NCI-H510A (cell line): ENCODE results near the gene VASP.

ENCODE experiments used
- DNase-seq: peaks from one replicate; lab custom pipeline; 2025; lab: John Stamatoyannopoulos, UW

The VASP gene

DNA sequence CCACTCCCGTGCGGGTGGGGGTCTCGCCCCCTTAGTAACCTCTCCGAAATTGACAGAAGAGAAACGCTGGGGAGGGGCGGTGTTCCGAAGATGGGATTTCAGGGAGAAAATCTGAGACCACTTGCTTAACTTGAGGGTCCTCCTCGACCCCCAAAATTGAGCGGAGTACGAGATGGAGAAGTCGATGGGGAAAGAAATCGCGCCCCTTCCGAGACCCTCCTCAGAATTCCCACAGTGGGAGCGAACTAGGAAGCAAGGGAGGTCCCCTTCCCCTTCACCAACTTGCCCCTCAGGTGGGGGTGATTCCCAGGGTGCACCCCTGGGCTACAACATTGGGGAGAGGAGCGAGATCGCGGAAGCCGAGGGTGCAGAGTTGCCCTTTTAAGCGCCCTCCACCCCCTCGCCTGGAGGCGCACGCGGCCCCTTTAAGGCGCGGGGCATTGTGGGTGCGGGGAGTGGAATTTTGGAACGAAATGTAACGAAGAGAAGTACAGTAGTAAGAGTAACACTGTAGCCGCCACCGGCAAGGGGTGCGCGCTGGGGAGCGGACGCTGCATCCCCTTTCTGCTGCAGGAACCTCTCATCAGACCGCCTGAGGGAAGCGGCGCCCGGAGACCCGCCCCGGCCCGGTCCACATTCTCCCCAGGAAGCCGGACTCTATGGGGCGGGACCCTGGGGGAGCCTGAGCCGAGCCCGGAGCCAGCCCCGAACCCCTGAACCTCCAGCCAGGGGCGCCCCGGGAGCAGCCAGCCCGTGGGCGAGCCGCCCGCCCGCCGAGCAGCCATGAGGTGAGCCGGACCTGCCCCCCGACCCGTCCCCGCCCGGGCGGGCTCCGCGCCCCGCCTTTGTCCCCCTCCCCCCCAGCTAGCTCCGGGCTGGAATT lies at the start of gene VASP:
TSS of gene VASP (plus strand) at position 491 of the 883 bp plus-strand sequence. CDS start at position 784, 293 bp downstream.
- DNase-seq, result peak; percentile 74

DNA sequence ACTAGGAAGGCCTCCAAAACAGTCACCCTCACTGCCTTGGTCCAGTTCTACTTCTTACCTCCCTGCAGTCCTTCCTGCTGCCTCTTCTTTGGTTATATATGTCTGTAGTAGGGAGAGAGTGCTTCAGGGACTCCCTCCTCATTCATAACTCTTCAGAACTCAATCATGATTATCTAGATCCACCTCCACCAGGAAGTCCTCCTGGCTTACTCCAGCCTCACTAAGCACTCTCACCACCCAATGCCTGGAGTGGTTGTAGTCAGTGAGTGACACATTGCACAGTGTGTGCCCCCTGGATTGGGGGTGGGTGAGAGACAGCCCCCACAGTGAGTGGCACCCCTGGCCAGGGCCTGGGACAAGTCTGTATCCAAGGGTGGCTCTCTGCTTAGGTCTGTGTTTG lies 49.5 kb upstream of the VASP start:
- DNase-seq, result no peak

GRCh38 chr19:45460807-45461347 lies 46.4 kb upstream of the VASP start:
- DNase-seq, result no peak

- no peak for DNase-seq
Measured at GRCh38 chr19:45462174-45462573, 45.1 kb upstream of the VASP start.

DNA sequence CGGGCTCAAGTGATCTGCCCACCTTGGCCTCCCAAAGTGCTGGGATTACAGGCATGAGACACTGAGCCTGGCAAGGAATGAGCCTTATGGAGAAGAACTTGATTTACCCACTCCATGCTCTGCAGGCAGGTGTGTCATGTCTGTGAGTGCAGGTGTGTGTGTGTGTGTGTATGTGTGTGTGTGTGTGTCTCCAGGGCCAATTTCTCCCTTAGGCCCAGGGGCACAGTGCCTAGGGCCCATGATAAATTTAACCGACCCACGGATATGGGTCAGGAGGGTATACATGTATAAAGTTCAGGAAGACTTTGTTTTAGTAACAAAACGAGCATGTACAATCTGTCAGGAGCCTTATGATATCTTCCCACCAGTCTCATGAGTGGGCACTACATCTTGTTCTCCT lies 44.0 kb upstream of the VASP start:
- no peak for DNase-seq

- DNase-seq, result no peak
Measured at GRCh38 chr19:45464274-45464673, 43.0 kb upstream of the VASP start.

- DNase-seq, result no peak
Measured at GRCh38 chr19:45464852-45465441, 42.3 kb upstream of the VASP start.

GRCh38 chr19:45467115-45467455 lies 40.2 kb upstream of the VASP start:
- no peak for DNase-seq

DNA sequence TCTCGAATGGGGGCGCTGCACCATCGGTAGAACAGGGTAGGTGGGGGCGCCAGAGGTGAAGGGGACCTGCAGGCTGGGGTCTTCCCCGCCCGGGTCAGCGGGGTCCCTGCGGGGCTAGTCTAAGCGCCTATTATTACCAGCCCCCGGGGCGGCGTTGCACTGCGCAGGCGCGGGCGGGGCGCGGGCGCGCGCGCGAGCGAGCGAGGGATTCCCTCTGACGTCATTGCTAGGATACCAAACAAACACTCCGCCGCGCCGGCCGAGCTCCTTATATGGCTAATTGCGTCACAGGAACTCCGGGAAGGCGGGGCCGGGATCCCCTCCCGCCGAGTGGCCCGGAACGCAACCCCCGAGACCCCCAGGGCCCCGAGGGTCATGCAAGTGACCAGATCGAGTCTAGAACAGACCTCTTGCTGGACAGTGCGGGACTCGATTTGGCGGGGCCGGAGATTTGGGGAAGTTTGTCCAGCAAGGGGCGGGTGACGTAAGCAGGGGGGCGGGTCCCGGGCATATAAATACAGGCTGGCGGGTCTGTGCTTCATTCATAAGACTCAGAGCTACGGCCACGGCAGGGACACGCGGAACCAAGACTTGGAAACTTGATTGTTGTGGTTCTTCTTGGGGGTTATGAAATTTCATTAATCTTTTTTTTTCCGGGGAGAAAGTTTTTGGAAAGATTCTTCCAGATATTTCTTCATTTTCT lies 39.7 kb upstream of the VASP start, which contains the start of gene FOSB:
TSS of gene FOSB (plus strand) at position 541 of the 703 bp plus-strand sequence. CDS start 591 bp downstream, outside the sequence.
- peak; percentile 94 for DNase-seq

GRCh38 chr19:45468159-45468651 lies 39.1 kb upstream of the VASP start:
- no peak for DNase-seq

- DNase-seq, result no peak
Measured at GRCh38 chr19:45468803-45469131, 38.5 kb upstream of the VASP start.

DNA sequence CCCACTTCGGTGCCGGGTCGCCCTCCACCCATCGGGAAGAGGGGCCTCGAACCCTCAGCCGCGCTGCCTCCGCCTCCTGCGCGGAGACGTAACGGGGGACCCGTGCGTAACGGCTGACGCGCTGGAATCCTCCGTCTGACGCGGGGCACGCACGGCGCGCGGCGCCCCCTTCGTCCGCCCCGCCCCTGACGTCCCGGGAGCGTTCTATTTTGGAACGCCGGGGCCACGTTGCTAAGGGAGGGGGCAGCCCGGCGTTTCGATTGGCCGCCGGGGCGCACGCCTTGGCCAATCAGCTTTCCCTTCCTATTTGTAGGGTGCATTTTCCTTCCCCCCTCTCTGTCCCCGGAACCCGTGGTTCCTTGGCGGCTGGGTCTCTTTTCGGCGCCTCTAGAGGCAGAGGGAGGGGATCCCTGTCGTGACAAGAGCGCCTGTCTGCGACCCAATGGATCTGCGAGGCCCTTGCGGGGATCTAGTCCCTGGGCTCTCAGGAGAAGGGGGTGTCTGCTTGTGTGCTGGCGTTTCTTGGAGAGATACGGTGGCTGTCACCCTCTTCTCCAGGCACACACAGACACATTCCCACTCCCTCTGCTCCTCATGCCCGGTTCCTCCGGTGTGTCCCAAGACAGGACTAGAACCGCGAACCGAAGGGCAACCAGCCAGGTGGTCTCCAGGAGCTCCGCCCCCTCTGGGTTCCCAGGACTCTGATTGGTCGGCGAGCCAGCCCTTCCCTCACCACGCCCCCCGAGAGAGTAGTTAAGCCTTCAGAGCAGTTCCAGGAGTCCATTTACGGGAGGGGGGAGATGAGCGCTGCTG lies 37.9 kb upstream of the VASP start:
- DNase-seq, result peak; percentile 86

DNA sequence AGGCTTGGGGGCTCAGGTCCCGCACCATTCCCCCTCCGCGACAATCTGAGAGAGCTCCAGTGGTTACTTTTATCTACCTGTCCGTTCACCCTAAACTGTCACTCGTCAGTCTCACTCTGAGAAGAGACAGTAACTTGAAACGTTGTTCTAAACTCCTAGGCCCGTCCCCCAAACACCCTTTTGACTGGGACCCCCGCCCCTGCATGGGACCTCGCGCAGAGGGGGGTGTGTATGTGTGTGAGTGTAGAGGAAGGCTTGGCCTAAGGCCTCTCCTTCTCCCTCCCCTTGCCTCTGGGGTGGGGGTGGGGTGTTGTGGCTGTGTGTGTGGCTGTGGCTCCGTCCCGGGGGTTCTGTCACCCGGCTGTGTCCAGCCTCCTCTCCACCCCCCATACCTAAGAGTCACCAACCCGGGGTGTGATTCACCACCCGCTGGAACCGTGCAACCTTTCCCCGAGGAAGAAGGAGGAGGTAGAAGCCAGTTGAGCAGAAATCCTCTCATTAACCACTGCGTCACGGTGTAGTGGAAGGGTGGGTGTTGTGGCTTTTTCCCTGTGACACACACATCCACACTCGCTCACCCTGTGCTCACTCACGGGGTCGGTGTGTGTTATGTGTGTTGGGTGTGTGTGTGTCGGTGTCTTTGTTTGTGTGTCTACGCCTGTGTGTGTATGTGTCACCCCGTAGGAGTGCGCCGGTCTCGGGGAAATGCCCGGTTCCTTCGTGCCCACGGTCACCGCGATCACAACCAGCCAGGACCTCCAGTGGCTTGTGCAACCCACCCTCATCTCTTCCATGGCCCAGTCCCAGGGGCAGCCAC lies 37.1 kb upstream of the VASP start:
- DNase-seq, result no peak

GRCh38 chr19:45470762-45471081 lies 36.6 kb upstream of the VASP start:
- DNase-seq, result no peak

- DNase-seq, result no peak
Measured at GRCh38 chr19:45471111-45471930, 36.0 kb upstream of the VASP start.

DNA sequence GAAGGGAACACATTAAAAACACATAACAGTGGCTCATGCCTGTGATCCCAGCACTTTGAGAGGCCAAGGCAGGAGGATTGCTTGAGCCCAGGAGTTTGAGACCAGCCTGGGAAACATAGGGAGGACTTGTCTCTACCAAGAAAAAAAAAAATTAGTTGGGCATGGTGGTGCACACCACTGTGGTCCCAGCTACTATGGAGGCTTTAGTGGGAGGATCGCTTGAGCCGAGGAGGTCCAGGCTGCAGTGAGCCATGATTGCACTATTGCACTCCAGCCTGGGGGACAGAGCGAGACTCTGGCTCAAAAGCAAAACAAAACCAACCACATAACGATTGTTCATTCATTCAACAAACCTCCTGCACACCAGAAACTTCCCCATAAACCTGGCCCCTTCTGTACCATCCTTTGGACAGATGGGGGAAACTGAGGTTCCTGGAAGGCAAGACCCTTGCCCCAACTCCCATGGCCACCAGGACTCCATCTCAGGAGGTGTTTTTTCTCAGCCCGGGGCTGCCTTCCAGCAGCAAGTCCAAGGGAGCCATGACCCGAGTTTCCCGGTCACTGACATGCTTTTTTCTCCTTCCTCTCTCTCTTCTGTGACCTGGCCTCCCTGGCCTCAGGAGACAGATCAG lies 35.2 kb upstream of the VASP start:
- DNase-seq, result no peak

- DNase-seq, result no peak
Measured at GRCh38 chr19:45472563-45473366, 34.5 kb upstream of the VASP start.

DNA sequence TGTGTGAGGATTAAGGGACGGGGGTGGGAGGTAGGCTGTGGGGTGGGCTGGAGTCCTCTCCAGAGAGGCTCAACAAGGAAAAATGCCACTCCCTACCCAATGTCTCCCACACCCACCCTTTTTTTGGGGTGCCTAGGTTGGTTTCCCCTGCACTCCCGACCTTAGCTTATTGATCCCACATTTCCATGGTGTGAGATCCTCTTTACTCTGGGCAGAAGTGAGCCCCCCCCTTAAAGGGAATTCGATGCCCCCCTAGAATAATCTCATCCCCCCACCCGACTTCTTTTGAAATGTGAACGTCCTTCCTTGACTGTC lies 34.0 kb upstream of the VASP start:
- DNase-seq, result no peak
